ENCODE measurements around the gene ENTPD2.
"Not testable (repeated sequence)": the region's sequence is repeated elsewhere in the genome, so short reads cannot be mapped to it uniquely, and the experiment has no call there.

Gene ENTPD2

GRCh38 chr9:137037035-137037434 is 16.8 kb downstream of the ENTPD2 start:
- H3K4me3 ChIP-seq (replicated peaks; ENCODE audit: low read depth, low read length), result no peak overlapping the region
- TF ChIP-seq CTCF (IDR thresholded peaks at IDR 0.05; ENCODE audit: low read depth, low read length, missing control alignments), result no peak
- no peak for DNase-seq (ENCODE audit: extremely low read depth, low read depth)

- no peak for TF ChIP-seq CTCF (IDR thresholded peaks at IDR 0.05; ENCODE audit: low read depth, low read length, missing control alignments)
- H3K4me3 ChIP-seq (replicated peaks; ENCODE audit: low read depth, low read length), result no peak overlapping the region
- no peak for DNase-seq (ENCODE audit: extremely low read depth, low read depth)
These were observed 17.9 kb downstream of the ENTPD2 start for GRCh38 chr9:137035937-137036336.

- no peak overlapping the region for H3K4me3 ChIP-seq (replicated peaks; ENCODE audit: low read depth, low read length)
- no peak for TF ChIP-seq CTCF (IDR thresholded peaks at IDR 0.05; ENCODE audit: low read depth, low read length, missing control alignments)
- no peak for DNase-seq (ENCODE audit: extremely low read depth, low read depth)
These were observed 18.4 kb downstream of the ENTPD2 start for GRCh38 chr9:137035507-137035834.

GRCh38 chr9:137034709-137035506 is 19.0 kb downstream of the ENTPD2 start:
- H3K4me3 ChIP-seq (replicated peaks; ENCODE audit: low read depth, low read length), result no peak overlapping the region
- DNase-seq (ENCODE audit: extremely low read depth, low read depth), result peak; percentile 49
- peak; percentile 92 for TF ChIP-seq CTCF (IDR thresholded peaks at IDR 0.05; ENCODE audit: low read depth, low read length, missing control alignments)

- TF ChIP-seq CTCF (IDR thresholded peaks at IDR 0.05; ENCODE audit: low read depth, low read length, missing control alignments), result no peak
- H3K4me3 ChIP-seq (replicated peaks; ENCODE audit: low read depth, low read length), result no peak overlapping the region
- no peak for DNase-seq (ENCODE audit: extremely low read depth, low read depth)
These were observed 19.7 kb downstream of the ENTPD2 start for GRCh38 chr9:137034039-137034708.

DNA sequence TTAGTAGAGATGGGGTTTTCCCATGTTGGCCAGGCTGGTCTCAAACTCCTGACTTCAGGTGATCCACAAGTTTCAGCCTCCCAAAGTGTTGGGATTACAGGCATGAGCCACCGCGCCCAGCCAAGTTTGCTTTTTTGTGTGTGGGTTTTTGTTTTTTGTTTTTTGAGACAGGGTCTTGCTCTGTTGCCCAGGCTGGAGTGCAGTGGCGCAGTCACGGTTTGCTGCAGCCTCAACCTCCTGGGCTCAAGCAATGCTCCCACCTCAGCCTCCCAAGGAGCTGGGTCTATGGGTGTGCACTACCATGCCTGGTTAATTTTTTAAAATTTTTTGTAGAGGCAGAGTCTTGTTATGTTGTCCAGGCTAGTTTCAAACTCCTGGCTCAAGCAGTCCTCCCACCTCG is 20.4 kb downstream of the ENTPD2 start:
- DNase-seq (ENCODE audit: extremely low read depth, low read depth); H3K4me3 ChIP-seq (replicated peaks; ENCODE audit: low read depth, low read length): not testable (repeated sequence)

DNA sequence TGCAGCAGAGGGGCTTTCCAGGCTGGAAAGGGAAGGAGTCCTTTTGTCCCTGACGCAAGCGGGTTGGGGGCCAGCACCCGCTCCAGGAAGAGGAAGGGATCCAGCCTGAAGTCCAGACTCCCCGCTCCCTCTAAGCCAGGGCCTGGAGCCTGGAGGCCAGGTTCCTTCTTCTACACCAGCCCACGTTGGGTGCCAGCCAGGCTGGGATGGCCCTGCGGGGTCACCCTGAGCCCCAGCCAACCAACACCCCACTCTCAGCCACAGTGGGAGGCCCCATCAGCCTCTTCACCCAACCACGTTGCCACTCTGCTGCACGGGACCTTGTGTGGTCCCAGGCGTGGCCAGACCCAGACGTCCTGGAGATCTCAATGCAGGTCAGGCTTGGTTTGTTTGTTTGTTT is 21.0 kb downstream of the ENTPD2 start:
- no peak for DNase-seq (ENCODE audit: extremely low read depth, low read depth)
- no peak for TF ChIP-seq CTCF (IDR thresholded peaks at IDR 0.05; ENCODE audit: low read depth, low read length, missing control alignments)
- H3K4me3 ChIP-seq (replicated peaks; ENCODE audit: low read depth, low read length), result no peak overlapping the region

All from HFF-Myc (cell line).